Measurements from ENCODE around the gene SLC2A13.
A peak's percentile ranks its signal among the peaks of the same experiment; 100 is the strongest.
"Not testable (repeated sequence)": the region's sequence is repeated elsewhere in the genome, so short reads cannot be mapped to it uniquely, and the experiment has no call there.

The SLC2A13 gene

GRCh38 chr12:39813776-39814175 lies 292.1 kb downstream of the SLC2A13 start:
- DNase-seq (ENCODE audit: low read depth): peak; percentile 18
- TF ChIP-seq CTCF (conservative IDR thresholded peaks at IDR 0.05; ENCODE audit: low read depth, low read length): no peak
- H3K4me3 ChIP-seq (ENCODE audit: low read depth, low read length): no peak overlapping the region

DNA sequence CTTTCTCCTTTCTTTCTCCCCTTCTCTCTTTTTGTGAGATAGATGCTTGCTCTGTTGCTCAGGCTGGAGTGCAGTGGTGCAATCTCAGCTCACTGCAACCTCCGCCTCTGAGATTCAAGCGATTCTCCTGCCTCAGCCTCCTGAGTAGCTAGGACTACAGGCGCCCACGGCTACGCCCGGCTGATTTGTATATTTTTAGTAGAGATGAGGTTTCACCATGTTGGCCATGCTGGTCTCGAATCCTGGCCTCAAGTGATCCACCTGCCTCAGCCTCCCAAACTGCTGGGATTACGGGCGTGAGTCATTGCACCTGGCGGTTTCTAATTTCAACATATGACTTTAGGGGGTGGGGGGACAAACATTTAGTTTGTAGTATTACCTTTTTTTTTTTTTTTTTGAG lies 293.4 kb downstream of the SLC2A13 start:
- H3K4me3 ChIP-seq (ENCODE audit: low read depth, low read length); DNase-seq (ENCODE audit: low read depth): not testable (repeated sequence)

- DNase-seq (ENCODE audit: low read depth): peak; percentile 30
- peak; percentile 40 for TF ChIP-seq CTCF (conservative IDR thresholded peaks at IDR 0.05; ENCODE audit: low read depth, low read length)
- H3K4me3 ChIP-seq (ENCODE audit: low read depth, low read length): no peak overlapping the region
These were observed 298.8 kb downstream of the SLC2A13 start for GRCh38 chr12:39807043-39807442.

DNA sequence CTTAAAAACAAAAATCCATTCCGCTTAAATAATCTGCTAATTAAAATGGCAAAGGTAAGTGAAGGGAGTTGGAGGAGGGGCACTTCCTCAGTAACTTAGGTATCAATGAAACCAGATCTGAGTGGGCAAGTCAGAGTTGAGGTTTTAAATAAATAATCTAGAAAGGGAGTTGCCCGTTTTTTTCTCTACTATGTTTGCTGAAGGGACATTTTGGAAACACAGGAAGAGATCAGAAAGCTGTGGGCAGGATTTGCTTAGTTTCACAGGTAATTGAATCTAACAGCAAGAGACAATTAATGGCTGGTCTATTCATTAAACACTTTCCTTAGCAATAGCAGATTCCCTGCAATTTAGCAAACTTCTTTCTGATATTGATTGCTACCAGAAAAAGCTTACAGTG lies 300.2 kb downstream of the SLC2A13 start:
- DNase-seq (ENCODE audit: low read depth): no peak
- H3K4me3 ChIP-seq (ENCODE audit: low read depth, low read length): no peak overlapping the region
- no peak for TF ChIP-seq CTCF (conservative IDR thresholded peaks at IDR 0.05; ENCODE audit: low read depth, low read length)

DNA sequence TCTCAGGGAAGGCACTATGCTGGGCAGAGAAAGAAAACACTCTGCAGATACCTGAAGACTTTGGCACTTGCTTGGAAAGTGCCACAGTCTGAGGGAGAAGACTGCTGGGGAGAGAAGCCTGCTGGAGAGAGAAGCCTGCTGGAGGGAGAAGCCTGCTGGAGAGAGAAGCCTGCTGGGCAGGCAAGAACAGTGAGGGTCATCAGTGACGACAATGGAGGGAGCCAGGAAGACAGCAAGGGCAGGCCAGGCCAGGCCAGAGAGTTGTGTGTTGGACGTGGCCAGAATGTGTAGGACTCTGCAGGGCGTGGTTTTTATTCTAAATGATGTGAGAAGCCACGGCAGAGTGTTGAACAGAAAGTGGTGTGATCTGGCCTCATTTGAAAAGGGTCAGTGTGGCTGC lies 301.0 kb downstream of the SLC2A13 start:
- TF ChIP-seq CTCF (conservative IDR thresholded peaks at IDR 0.05; ENCODE audit: low read depth, low read length): no peak
- H3K4me3 ChIP-seq (ENCODE audit: low read depth, low read length): no peak overlapping the region
- peak; percentile 4 for DNase-seq (ENCODE audit: low read depth)

GRCh38 chr12:39804479-39804878 lies 301.4 kb downstream of the SLC2A13 start:
- H3K4me3 ChIP-seq (ENCODE audit: low read depth, low read length): no peak overlapping the region
- no peak for TF ChIP-seq CTCF (conservative IDR thresholded peaks at IDR 0.05; ENCODE audit: low read depth, low read length)
- no peak for DNase-seq (ENCODE audit: low read depth)

GRCh38 chr12:39803151-39803550 lies 302.7 kb downstream of the SLC2A13 start:
- H3K4me3 ChIP-seq (ENCODE audit: low read depth, low read length): no peak overlapping the region
- DNase-seq (ENCODE audit: low read depth): no peak
- no peak for TF ChIP-seq CTCF (conservative IDR thresholded peaks at IDR 0.05; ENCODE audit: low read depth, low read length)

GRCh38 chr12:39798977-39799376 lies 306.9 kb downstream of the SLC2A13 start:
- no peak overlapping the region for H3K4me3 ChIP-seq (ENCODE audit: low read depth, low read length)
- TF ChIP-seq CTCF (conservative IDR thresholded peaks at IDR 0.05; ENCODE audit: low read depth, low read length): no peak
- DNase-seq (ENCODE audit: low read depth): no peak

Data from choroid plexus epithelial cell (primary cell).